ENCODE data around the gene CTBP2. TPM values are rescaled to one million over a fixed set of nuclear protein-coding genes. Genes with fewer than 3 reads are reported as not detected.
A peak's percentile ranks its signal among the peaks of the same experiment; 100 is the strongest.

CTBP2 gene
- total and polyA plus RNA-seq, 4 donors: 19.2 to 80.6 (median 63.2) TPM

- Histone ChIP-seq H3K27ac (ENCODE audit: low read depth in 1 of 2, low read length in 1 of 2) (peak overlapping the region in 1 of 2 donors; percentile 23), H3K27me3 (ENCODE audit: control insufficient read depth in 3 of 3, insufficient read depth in 3 of 3, low read length in 2 of 3) (no peaks in the 10 kb centered on the region), H3K9ac (ENCODE audit: insufficient read depth in 1 of 2, low read length in 2 of 2) (peak overlapping the region in 1 of 2 donors; percentile 65), H3K4me1 (ENCODE audit: control insufficient read depth in 5 of 5, insufficient read depth in 5 of 5, low read length in 5 of 5) (peaks cover 6 to 45% (median 31%) of the 10 kb centered on the region in 5 donors), H3K36me3 (ENCODE audit: control insufficient read depth in 4 of 4, insufficient read depth in 4 of 4, low read length in 4 of 4) (peaks cover 0 to 59% (median 29%) of the 10 kb centered on the region in 4 donors), H3K4me3 (no peak overlapping the region), H3K9me3 (ENCODE audit: control insufficient read depth in 4 of 4, insufficient read depth in 3 of 4, low read length in 3 of 4) (no peaks in the 10 kb centered on the region)
- DNase-seq (peak; percentile 58 to 82 (median 76)), ATAC-seq (ENCODE audit: insufficient read depth, low FRiP score) (no peak)
- 71 to 77% methylated on average over 21 of the region's 21 CpGs for WGBS, 2 donors
- no peak for TF ChIP-seq CTCF (IDR thresholded peaks at IDR 0.05; ENCODE audit: control extremely low read depth, extremely low read depth)
Measured at GRCh38 chr10:125001313-125002046, 158.9 kb downstream of the CTBP2 start.

- DNase-seq: peak; percentile 69 to 90 (median 87)
- ATAC-seq (ENCODE audit: insufficient read depth, low FRiP score): no peak
- H3K27ac ChIP-seq (ENCODE audit: low read depth in 1 of 2, low read length in 1 of 2): peak overlapping the region in 1 of 2 donors; percentile 18
- no peaks in the 10 kb centered on the region for H3K27me3 ChIP-seq (ENCODE audit: control insufficient read depth in 3 of 3, insufficient read depth in 3 of 3, low read length in 2 of 3)
- WGBS, 2 donors: 60 to 62% methylated on average over 35 of the region's 35 CpGs
- peak overlapping the region; percentile 46 to 65 for H3K9ac ChIP-seq (ENCODE audit: insufficient read depth in 1 of 2, low read length in 2 of 2)
- peaks cover 6 to 45% (median 31%) of the 10 kb centered on the region in 5 donors for H3K4me1 ChIP-seq (ENCODE audit: control insufficient read depth in 5 of 5, insufficient read depth in 5 of 5, low read length in 5 of 5)
- no peaks in the 10 kb centered on the region for H3K9me3 ChIP-seq (ENCODE audit: control insufficient read depth in 4 of 4, insufficient read depth in 3 of 4, low read length in 3 of 4)
- no peak for TF ChIP-seq CTCF (IDR thresholded peaks at IDR 0.05; ENCODE audit: control extremely low read depth, extremely low read depth)
- peaks cover 0 to 62% (median 31%) of the 10 kb centered on the region in 4 donors for H3K36me3 ChIP-seq (ENCODE audit: control insufficient read depth in 4 of 4, insufficient read depth in 4 of 4, low read length in 4 of 4)
- H3K4me3 ChIP-seq: no peak overlapping the region
Measured at GRCh38 chr10:125000366-125001312, 159.7 kb downstream of the CTBP2 start.

DNA sequence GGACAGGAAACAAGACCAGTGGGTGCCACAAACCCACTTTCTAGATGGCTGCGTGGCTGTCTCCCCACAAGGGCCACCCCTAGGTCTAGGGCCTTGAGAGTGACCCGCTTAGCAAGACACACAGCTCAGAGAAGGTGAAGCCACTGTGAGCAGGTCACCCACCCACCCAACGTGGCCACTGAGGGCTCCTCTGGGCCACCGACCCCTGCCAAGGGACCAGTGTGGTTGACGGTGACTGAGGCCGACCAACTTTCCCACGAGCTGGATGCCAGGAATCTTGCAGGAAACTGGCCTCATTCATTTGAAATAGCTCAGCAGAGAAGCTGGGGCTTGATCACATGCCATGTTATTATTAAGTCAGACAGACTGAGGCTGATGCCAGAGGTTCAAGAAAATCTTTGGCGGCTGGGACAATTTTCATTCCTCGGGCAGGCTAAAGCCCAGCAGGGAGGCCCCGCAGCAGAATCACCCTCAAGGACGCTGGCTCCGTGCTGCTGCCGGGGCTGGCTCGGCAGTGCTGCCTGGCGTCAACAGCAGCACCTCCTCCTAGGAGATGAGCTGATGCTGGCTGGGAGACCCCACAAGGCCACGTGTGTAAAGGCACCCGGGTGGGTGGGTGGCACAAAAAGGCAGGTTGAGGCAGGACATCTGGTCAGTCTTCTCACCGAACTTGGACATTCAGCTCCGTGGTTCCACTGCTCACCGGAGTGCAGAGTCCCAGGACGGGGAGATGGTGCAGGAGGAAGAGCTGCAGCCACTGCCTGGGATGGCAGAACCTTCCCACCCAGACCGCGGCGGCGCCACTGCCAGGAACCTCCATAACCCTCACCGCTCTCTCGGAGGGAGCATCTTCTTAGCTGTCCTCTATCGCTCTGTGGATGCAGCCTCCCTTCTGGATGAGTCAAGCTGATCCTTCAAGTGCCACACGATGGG, 160.7 kb downstream of the CTBP2 start:
- H3K9ac ChIP-seq (ENCODE audit: insufficient read depth in 1 of 2, low read length in 2 of 2): peak overlapping the region in 1 of 2 donors; percentile 11
- H3K27ac ChIP-seq (ENCODE audit: low read depth in 1 of 2, low read length in 1 of 2): peak overlapping the region in 1 of 2 donors; percentile 27
- no peaks in the 10 kb centered on the region for H3K27me3 ChIP-seq (ENCODE audit: control insufficient read depth in 3 of 3, insufficient read depth in 3 of 3, low read length in 2 of 3)
- ATAC-seq (ENCODE audit: insufficient read depth, low FRiP score) (no peak), DNase-seq (peak; percentile 90 to 97 (median 95))
- TF ChIP-seq CTCF (IDR thresholded peaks at IDR 0.05; ENCODE audit: control extremely low read depth, extremely low read depth): no peak
- H3K9me3 ChIP-seq (ENCODE audit: control insufficient read depth in 4 of 4, insufficient read depth in 3 of 4, low read length in 3 of 4): no peaks in the 10 kb centered on the region
- H3K36me3 ChIP-seq (ENCODE audit: control insufficient read depth in 4 of 4, insufficient read depth in 4 of 4, low read length in 4 of 4): peaks cover 2 to 63% (median 33%) of the 10 kb centered on the region in 4 donors
- H3K4me1 ChIP-seq (ENCODE audit: control insufficient read depth in 5 of 5, insufficient read depth in 5 of 5, low read length in 5 of 5): peaks cover 6 to 45% (median 31%) of the 10 kb centered on the region in 5 donors
- WGBS, 2 donors: 71 to 77% methylated on average over 29 of the region's 29 CpGs
- H3K4me3 ChIP-seq: no peak overlapping the region
